GM23248 (cell line): ENCODE results near the gene EIF3CL. TPM values are rescaled to one million over a fixed set of nuclear protein-coding genes. Genes with fewer than 3 reads are reported as not detected.
"Not testable (repeated sequence)": the region's sequence is repeated elsewhere in the genome, so short reads cannot be mapped to it uniquely, and the experiment has no call there.

Experiments used
- DNase-seq: peaks from one replicate; pipeline ENCODE4 v3.0.0-alpha.2; 2015
- H2AFZ ChIP-seq: fragments of 200-600 bp; sonication (generic); 2 replicates; pipeline ENCODE4 v1.6.1; 2016; ENCODE audit warnings: antibody characterized with exemption
- H3F3A ChIP-seq: fragments of 200-600 bp; sonication (generic); 2 replicates; pipeline ENCODE4 v1.6.1; 2016; ENCODE audit warnings: mild to moderate bottlenecking, antibody characterized with exemption, mixed run types; ENCODE audit not compliant: insufficient read depth
- H3K27ac ChIP-seq: fragments of 200-600 bp; sonication (generic); 2 replicates; pipeline ENCODE4 v1.5.1; 2016; ENCODE audit warnings: mild to moderate bottlenecking
- H3K27me3 ChIP-seq: fragments of 200-600 bp; sonication (generic); replicated peaks from 2 replicates; pipeline ENCODE4 v1.6.1; 2016; ENCODE audit warnings: mild to moderate bottlenecking; ENCODE audit not compliant: insufficient read depth
- H3K36me3 ChIP-seq: fragments of 200-600 bp; sonication (generic); 2 replicates; pipeline ENCODE4 v1.6.1; 2016; ENCODE audit warnings: low read depth, mild to moderate bottlenecking
- H3K4me1 ChIP-seq: fragments of 200-600 bp; sonication (generic); 2 replicates; pipeline ENCODE4 v1.6.1; 2016; ENCODE audit warnings: mild to moderate bottlenecking; ENCODE audit not compliant: insufficient read depth
- H3K4me2 ChIP-seq: fragments of 200-600 bp; sonication (generic); one replicate; pipeline ENCODE4 v1.6.1; 2016; ENCODE audit warnings: mild to moderate bottlenecking; ENCODE audit not compliant: unreplicated experiment
- H3K4me3 ChIP-seq: fragments of 200-600 bp; sonication (generic); 2 replicates; pipeline ENCODE4 v1.5.1; 2016; ENCODE audit warnings: mild to moderate bottlenecking
- H3K79me2 ChIP-seq: fragments of 200-600 bp; sonication (generic); 2 replicates; pipeline ENCODE4 v1.6.1; 2016; ENCODE audit warnings: mild to moderate bottlenecking; ENCODE audit not compliant: insufficient read depth
- H3K9ac ChIP-seq: fragments of 200-600 bp; sonication (generic); 2 replicates; pipeline ENCODE4 v1.6.1; 2016; ENCODE audit warnings: mild to moderate bottlenecking
- H3K9me2 ChIP-seq: fragments of 200-600 bp; sonication (generic); 2 replicates; pipeline ENCODE4 v1.6.1; 2016; ENCODE audit warnings: mixed run types, mild to moderate bottlenecking, moderate library complexity; ENCODE audit not compliant: insufficient read depth
- H3K9me3 ChIP-seq: fragments of 200-600 bp; sonication (generic); one replicate; pipeline ENCODE4 v1.6.1; 2017; ENCODE audit warnings: low read depth
- H4K20me1 ChIP-seq: fragments of 200-600 bp; sonication (generic); 2 replicates; pipeline ENCODE4 v1.6.0; 2016; ENCODE audit not compliant: insufficient read depth
- WGBS, 2 experiments: methylation state at CpG; one replicate each; pipeline ENCODE4 v1.1.6; 2015 to 2017; ENCODE audit warnings: low lambda C conversion rate in 2 of 2, low coverage in 1 of 2; ENCODE audit errors: missing lambda C conversion rate in 2 of 2; 5-methylcytosine and 5-hydroxymethylcytosine counted together
- in situ Hi-C: fragments of 300-500 bp; cut with MboI; formaldehyde crosslinking; loops from 2 replicates; pipeline ENCODE4 v1.15.0; 2020
- polyA plus RNA-seq: library from polyadenylated mRNA; unstranded; fragments of >200 nt; fragmentation: Nextera tagmentation; extraction: Ambion mirVana; gene quantifications from 2 replicates; pipeline ENCODE4 v1.2.1, GENCODE V29; 2016
- total RNA-seq: library from RNA; depleted of rRNA; stranded (reverse); fragments of >200 nt; shearing (Covaris generic); gene quantifications from 2 replicates; pipeline ENCODE4 v1.2.3, GENCODE V29; 2014; rRNA removed

Gene EIF3CL
- total RNA-seq (58.7 and 85.1 TPM in 2 replicates), polyA plus RNA-seq (1.4 and 1.5 TPM in 2 replicates)

- H3K79me2 ChIP-seq, H3K9me2 ChIP-seq, H3K4me1 ChIP-seq, H3F3A ChIP-seq, H3K27ac ChIP-seq, H3K27me3 ChIP-seq, H3K9me3 ChIP-seq, in situ Hi-C loops, H3K36me3 ChIP-seq, H3K4me2 ChIP-seq, DNase-seq, H2AFZ ChIP-seq, H4K20me1 ChIP-seq: not testable (repeated sequence)
- no CpG with 5 or more reads among the region's 66 CpGs for WGBS, 2 experiments
- peak within 1 kb of the TSS; percentile 62 for H3K4me3 ChIP-seq
- peak within 1 kb of the TSS; percentile 63 for H3K9ac ChIP-seq
Measured at GRCh38 chr16:28403220-28404072, at the start of gene EIF3CL. Gene EIF3CL (minus strand): TSS chr16:28403841. CDS start chr16:28403618, 223 bp downstream.

- H4K20me1 ChIP-seq, H3K79me2 ChIP-seq, H3K9me3 ChIP-seq, H3K36me3 ChIP-seq, H3K4me2 ChIP-seq, H3K4me3 ChIP-seq, H3F3A ChIP-seq, H2AFZ ChIP-seq, H3K9ac ChIP-seq, H3K9me2 ChIP-seq, H3K27me3 ChIP-seq, H3K4me1 ChIP-seq, H3K27ac ChIP-seq, in situ Hi-C loops, DNase-seq: not testable (repeated sequence)
- no CpG with 5 or more reads among the region's 6 CpGs for WGBS, 2 experiments
Measured at GRCh38 chr16:28447081-28447480, 43.4 kb upstream of the EIF3CL start.

- H3K27ac ChIP-seq, DNase-seq, H3K4me3 ChIP-seq, H2AFZ ChIP-seq, H3F3A ChIP-seq, H3K9me3 ChIP-seq, H4K20me1 ChIP-seq, H3K36me3 ChIP-seq, H3K27me3 ChIP-seq, H3K9me2 ChIP-seq, H3K9ac ChIP-seq, in situ Hi-C loops, H3K79me2 ChIP-seq, H3K4me1 ChIP-seq, H3K4me2 ChIP-seq: not testable (repeated sequence)
- no CpG with 5 or more reads among the region's 4 CpGs for WGBS, 2 experiments
Measured at GRCh38 chr16:28446388-28446787, 42.7 kb upstream of the EIF3CL start.

- H3K9me3 ChIP-seq, H3K9me2 ChIP-seq, H3K79me2 ChIP-seq, H3K9ac ChIP-seq, DNase-seq, H3K4me3 ChIP-seq, in situ Hi-C loops, H3F3A ChIP-seq, H3K4me2 ChIP-seq, H3K4me1 ChIP-seq, H3K36me3 ChIP-seq, H2AFZ ChIP-seq, H3K27ac ChIP-seq, H3K27me3 ChIP-seq, H4K20me1 ChIP-seq: not testable (repeated sequence)
- WGBS, 2 experiments, result 72 to 76% methylated on average over 4 of the region's 6 CpGs
Measured at GRCh38 chr16:28443943-28444342, 40.3 kb upstream of the EIF3CL start.

- H3K27me3 ChIP-seq, H3K9me2 ChIP-seq, H3F3A ChIP-seq, H3K9ac ChIP-seq, H3K27ac ChIP-seq, H3K4me3 ChIP-seq, DNase-seq, H3K79me2 ChIP-seq, H4K20me1 ChIP-seq, in situ Hi-C loops, H3K4me2 ChIP-seq, H2AFZ ChIP-seq, H3K9me3 ChIP-seq, H3K36me3 ChIP-seq, H3K4me1 ChIP-seq: not testable (repeated sequence)
- WGBS, 2 experiments, result 44 to 49% methylated on average over 2 to 4 of the region's 6 CpGs
Measured at GRCh38 chr16:28438899-28439298, 35.3 kb upstream of the EIF3CL start.

- H3K27me3 ChIP-seq, H3K4me2 ChIP-seq, H3K36me3 ChIP-seq, H3F3A ChIP-seq, H2AFZ ChIP-seq, H4K20me1 ChIP-seq, H3K9me2 ChIP-seq, DNase-seq, H3K4me1 ChIP-seq, H3K9me3 ChIP-seq, H3K79me2 ChIP-seq, H3K27ac ChIP-seq, in situ Hi-C loops, H3K9ac ChIP-seq, H3K4me3 ChIP-seq: not testable (repeated sequence)
- WGBS, 2 experiments, result 92 to 98% methylated on average over 7 to 13 of the region's 29 CpGs
Measured at GRCh38 chr16:28435340-28435739, 31.7 kb upstream of the EIF3CL start.

- H3K36me3 ChIP-seq, H3K4me1 ChIP-seq, H4K20me1 ChIP-seq, H2AFZ ChIP-seq, DNase-seq, H3K27ac ChIP-seq, H3F3A ChIP-seq, in situ Hi-C loops, H3K9me3 ChIP-seq, H3K4me2 ChIP-seq, H3K27me3 ChIP-seq, H3K9me2 ChIP-seq, H3K9ac ChIP-seq, H3K79me2 ChIP-seq, H3K4me3 ChIP-seq: not testable (repeated sequence)
- WGBS, 2 experiments, result no CpG with 5 or more reads among the region's 10 CpGs
Measured at GRCh38 chr16:28426060-28426680, 22.5 kb upstream of the EIF3CL start.
